ENCODE data around the gene FAM167B. TPM values are rescaled to one million over a fixed set of nuclear protein-coding genes. Genes with fewer than 3 reads are reported as not detected.

The FAM167B gene
- total and polyA plus RNA-seq, 3 donors from 2014 or later: 0.99 to 1.6 (median 1.6) TPM

DNA sequence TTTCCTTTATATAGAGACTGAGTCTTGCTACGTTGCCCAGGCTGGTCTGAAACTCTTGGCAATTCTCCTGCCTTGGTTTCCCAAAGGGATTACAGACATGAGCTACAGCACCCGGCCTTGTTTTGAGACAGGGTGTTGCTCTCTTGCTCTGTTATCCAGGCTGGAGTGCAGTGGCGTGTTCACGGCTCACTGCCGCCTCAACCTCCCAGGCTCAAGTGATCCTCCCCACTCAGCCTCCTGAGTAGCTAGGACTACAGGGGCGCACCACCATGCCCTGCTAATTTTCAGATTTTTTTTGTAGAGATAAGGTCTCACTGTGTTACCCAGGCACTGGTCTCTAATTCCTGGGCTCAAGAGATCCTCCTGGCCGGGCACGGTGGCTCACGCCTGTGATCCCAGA lies 18.8 kb downstream of the FAM167B start:
- Histone ChIP-seq H3K27ac (no peak overlapping the region), H3K4me3 (no peak overlapping the region), H3K4me1 (no peaks in the 10 kb centered on the region), H3K9me3 (no peaks in the 10 kb centered on the region), H3K27me3 (no peaks in the 10 kb centered on the region), H3K36me3 (ENCODE audit: low read depth, missing control alignments) (no peaks in the 10 kb centered on the region)
- TF ChIP-seq POLR2A (IDR thresholded peaks at IDR 0.05): no peak
- no peak for TF ChIP-seq CTCF (IDR thresholded peaks at IDR 0.05)
- no peak for DNase-seq
- WGBS, 2 donors: 93 to 95% methylated on average over 9 of the region's 9 CpGs
- intact Hi-C loops (cut with DNase I; ENCODE audit: low total_unique reads): no loop called here

GRCh38 chr1:32266921-32267591 lies 20.0 kb downstream of the FAM167B start:
- no peaks in the 10 kb centered on the region for H3K36me3 ChIP-seq (ENCODE audit: low read depth, missing control alignments)
- no peak overlapping the region for H3K4me3 ChIP-seq
- H3K27ac ChIP-seq: no peak overlapping the region
- H3K27me3 ChIP-seq: no peaks in the 10 kb centered on the region
- no peaks in the 10 kb centered on the region for H3K9me3 ChIP-seq
- H3K4me1 ChIP-seq: no peaks in the 10 kb centered on the region
- WGBS, 2 donors: 71 to 80% methylated on average over 7 of the region's 7 CpGs
- no peak for DNase-seq
- TF ChIP-seq POLR2A (IDR thresholded peaks at IDR 0.05) (no peak), CTCF (IDR thresholded peaks at IDR 0.05) (no peak)
- intact Hi-C loops (cut with DNase I; ENCODE audit: low total_unique reads): no loop called here

GRCh38 chr1:32269744-32270143 lies 22.7 kb downstream of the FAM167B start:
- intact Hi-C loops (cut with DNase I; ENCODE audit: low total_unique reads): no loop called here
- no peaks in the 10 kb centered on the region for H3K9me3 ChIP-seq

GRCh38 chr1:32272557-32273390 lies 25.8 kb downstream of the FAM167B start:
- no peak overlapping the region for H3K4me3 ChIP-seq
- no peaks in the 10 kb centered on the region for H3K36me3 ChIP-seq (ENCODE audit: low read depth, missing control alignments)
- intact Hi-C loops (cut with DNase I; ENCODE audit: low total_unique reads): no loop called here
- no peak for DNase-seq
- no peaks in the 10 kb centered on the region for H3K27me3 ChIP-seq
- no peaks in the 10 kb centered on the region for H3K9me3 ChIP-seq
- 71 to 72% methylated on average over 7 of the region's 7 CpGs for WGBS, 2 donors
- TF ChIP-seq CTCF (IDR thresholded peaks at IDR 0.05) (no peak), POLR2A (IDR thresholded peaks at IDR 0.05) (no peak)
- H3K27ac ChIP-seq: no peak overlapping the region
- H3K4me1 ChIP-seq: no peaks in the 10 kb centered on the region

More at GRCh38 chr1:32269744-32270143, 22.7 kb downstream of the FAM167B start:
- H3K27ac ChIP-seq: no peak overlapping the region
- no peaks in the 10 kb centered on the region for H3K27me3 ChIP-seq
- H3K4me3 ChIP-seq: no peak overlapping the region
- H3K4me1 ChIP-seq: no peaks in the 10 kb centered on the region
- DNase-seq: no peak
- no peaks in the 10 kb centered on the region for H3K36me3 ChIP-seq (ENCODE audit: low read depth, missing control alignments)
- TF ChIP-seq POLR2A (IDR thresholded peaks at IDR 0.05) (no peak), CTCF (IDR thresholded peaks at IDR 0.05) (no peak)
